ENCODE data around the gene SEMA5A. TPM values are rescaled to one million over a fixed set of nuclear protein-coding genes. Genes with fewer than 3 reads are reported as not detected.

Gene SEMA5A
- total RNA-seq, 2 donors from 2014 or later, result 13.3 to 17.6 TPM

- Histone ChIP-seq H3K9me3 (no peaks in the 10 kb centered on the region), H3K27me3 (replicated peaks; ENCODE audit: insufficient read depth) (no peaks in the 10 kb centered on the region), H3K4me3 (no peak overlapping the region), H3K36me3 (no peaks in the 10 kb centered on the region), H3K4me1 (ENCODE audit: control insufficient read depth in 1 of 2, low read depth in 2 of 2) (no peaks in the 10 kb centered on the region), H3K27ac (no peak overlapping the region)
- ATAC-seq (ENCODE audit: insufficient number of reproducible peaks, low FRiP score, low read depth) (no peak), DNase-seq (ENCODE audit: low spot score) (no peak)
- TF ChIP-seq CTCF (IDR thresholded peaks at IDR 0.05), result no peak
These were observed 474.8 kb downstream of the SEMA5A start for GRCh38 chr5:9071074-9071473.

DNA sequence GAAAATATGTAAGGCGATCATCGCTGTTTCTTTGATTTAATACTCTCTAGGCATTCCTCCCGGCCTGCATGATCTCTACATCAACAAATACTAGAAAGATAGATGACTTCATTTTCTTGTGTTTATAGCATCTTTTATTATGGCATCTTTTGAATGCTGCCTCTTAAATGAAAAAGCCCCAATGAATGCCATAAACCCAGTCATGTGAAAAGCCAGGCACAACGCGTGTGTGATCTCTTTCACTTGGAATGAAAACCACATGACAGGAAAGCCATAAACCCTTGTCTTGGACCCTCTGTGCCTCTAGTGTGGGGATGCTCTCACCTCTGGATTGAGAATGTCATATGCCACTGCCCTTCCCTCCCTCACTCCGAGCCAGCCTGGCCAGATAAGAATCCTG lies 476.2 kb downstream of the SEMA5A start:
- Histone ChIP-seq H3K4me3 (no peak overlapping the region), H3K4me1 (ENCODE audit: control insufficient read depth in 1 of 2, low read depth in 2 of 2) (no peaks in the 10 kb centered on the region), H3K9me3 (no peaks in the 10 kb centered on the region), H3K27me3 (replicated peaks; ENCODE audit: insufficient read depth) (no peaks in the 10 kb centered on the region), H3K27ac (no peak overlapping the region), H3K36me3 (peaks cover 8% of the 10 kb centered on the region)
- no peak for DNase-seq (ENCODE audit: low spot score)
- TF ChIP-seq CTCF (IDR thresholded peaks at IDR 0.05), result no peak
- no peak for ATAC-seq (ENCODE audit: insufficient number of reproducible peaks, low FRiP score, low read depth)

GRCh38 chr5:9067154-9067553 lies 478.7 kb downstream of the SEMA5A start:
- Histone ChIP-seq H3K4me1 (ENCODE audit: control insufficient read depth in 1 of 2, low read depth in 2 of 2) (no peaks in the 10 kb centered on the region), H3K36me3 (peaks cover 8% of the 10 kb centered on the region), H3K27me3 (replicated peaks; ENCODE audit: insufficient read depth) (no peaks in the 10 kb centered on the region), H3K4me3 (no peak overlapping the region), H3K9me3 (no peaks in the 10 kb centered on the region), H3K27ac (no peak overlapping the region)
- TF ChIP-seq CTCF (IDR thresholded peaks at IDR 0.05), result no peak
- DNase-seq (ENCODE audit: low spot score) (no peak), ATAC-seq (ENCODE audit: insufficient number of reproducible peaks, low FRiP score, low read depth) (no peak)

DNA sequence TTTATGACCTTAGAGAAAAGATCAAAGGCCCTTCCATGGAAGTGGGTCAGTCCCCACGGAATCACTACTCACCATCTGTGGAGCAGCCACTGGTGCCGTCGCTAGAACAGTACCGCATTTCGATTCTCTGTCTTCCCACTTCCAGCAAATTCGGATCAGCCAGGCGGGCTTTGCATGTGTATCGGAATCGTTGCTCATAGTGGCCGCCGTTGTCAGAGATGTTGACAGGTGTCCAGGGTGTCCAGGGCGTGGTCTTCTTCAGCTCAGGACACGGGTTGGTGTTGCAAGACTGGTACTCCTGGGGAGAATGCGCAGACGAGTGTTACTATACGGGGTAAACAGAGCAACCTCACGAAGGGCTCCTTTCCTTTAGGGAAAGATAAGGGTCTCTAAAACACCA lies 479.5 kb downstream of the SEMA5A start:
- no peak for DNase-seq (ENCODE audit: low spot score)
- no peak for TF ChIP-seq CTCF (IDR thresholded peaks at IDR 0.05)

DNA sequence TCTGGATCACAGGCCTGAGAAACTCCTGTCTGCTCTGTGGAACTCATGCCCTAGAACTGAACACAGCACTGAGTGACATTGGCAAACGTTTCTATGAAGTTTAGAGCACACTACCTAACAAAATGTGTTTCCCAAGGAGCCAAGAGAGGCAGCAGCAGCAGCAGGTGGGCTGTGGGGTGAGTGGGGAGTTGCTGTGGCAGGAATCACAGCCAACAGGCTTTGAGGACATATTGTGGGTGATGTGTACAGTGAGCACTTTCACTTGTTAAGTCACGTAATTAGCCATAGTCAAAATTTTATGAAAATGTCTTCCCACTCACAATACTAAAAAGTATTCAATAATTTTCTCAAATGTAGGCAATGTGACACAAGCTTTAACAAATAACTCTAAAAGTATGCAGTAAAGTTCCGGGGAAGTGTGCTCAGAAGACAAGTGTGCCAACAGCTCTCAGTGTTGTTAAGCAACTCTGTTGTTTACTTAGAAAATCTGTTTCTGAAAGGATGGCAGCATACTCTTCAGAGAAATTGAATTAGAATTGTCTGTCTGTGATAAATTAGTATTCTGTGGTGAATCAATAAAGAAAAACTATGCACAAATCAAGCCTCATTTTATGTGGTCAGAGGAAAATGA lies 482.1 kb downstream of the SEMA5A start:
- Histone ChIP-seq H3K9me3 (no peaks in the 10 kb centered on the region), H3K27me3 (replicated peaks; ENCODE audit: insufficient read depth) (no peaks in the 10 kb centered on the region), H3K27ac (no peak overlapping the region), H3K4me1 (ENCODE audit: control insufficient read depth in 1 of 2, low read depth in 2 of 2) (no peaks in the 10 kb centered on the region), H3K36me3 (peaks cover 8% of the 10 kb centered on the region), H3K4me3 (no peak overlapping the region)
- ATAC-seq (ENCODE audit: insufficient number of reproducible peaks, low FRiP score, low read depth) (no peak), DNase-seq (ENCODE audit: low spot score) (no peak)
- no peak for TF ChIP-seq CTCF (IDR thresholded peaks at IDR 0.05)

More for the DNA sequence above, 479.5 kb downstream of the SEMA5A start:
- Histone ChIP-seq H3K27me3 (replicated peaks; ENCODE audit: insufficient read depth) (no peaks in the 10 kb centered on the region), H3K27ac (no peak overlapping the region), H3K4me3 (no peak overlapping the region), H3K9me3 (no peaks in the 10 kb centered on the region), H3K36me3 (peaks cover 8% of the 10 kb centered on the region), H3K4me1 (ENCODE audit: control insufficient read depth in 1 of 2, low read depth in 2 of 2) (no peaks in the 10 kb centered on the region)
- no peak for ATAC-seq (ENCODE audit: insufficient number of reproducible peaks, low FRiP score, low read depth)
